ENCODE results near the gene SUB1.

SUB1 gene

GRCh38 chr5:32583582-32584232, 1.6 kb upstream of the SUB1 start:
- H3K27me3 ChIP-seq (replicated peaks; ENCODE audit: control insufficient read depth, insufficient read depth, low read length, poor library complexity, severe bottlenecking) = no peaks in the 10 kb centered on the region
- peaks cover 4% of the 10 kb centered on the region for H3K36me3 ChIP-seq (ENCODE audit: control insufficient read depth, insufficient read depth, low read length)
- peak in 1 of 3 donors; percentile 17 for DNase-seq
- no peaks in the 10 kb centered on the region for H3K9me3 ChIP-seq (ENCODE audit: control insufficient read depth, low read length)
- H3K4me3 ChIP-seq (ENCODE audit: insufficient read depth, low read depth, low read length, poor library complexity, severe bottlenecking) = peak overlapping the region; percentile 48
- peaks cover 27% of the 10 kb centered on the region for H3K4me1 ChIP-seq (ENCODE audit: control insufficient read depth, insufficient read depth, low read length, poor library complexity, severe bottlenecking)
- H3K27ac ChIP-seq (ENCODE audit: insufficient read depth, low read length, poor library complexity, severe bottlenecking) = peak overlapping the region; percentile 33

GRCh38 chr5:32584646-32585045, 711 bp upstream of the SUB1 start:
- Histone ChIP-seq H3K27ac (ENCODE audit: insufficient read depth, low read length, poor library complexity, severe bottlenecking) (no peak overlapping the region), H3K4me3 (ENCODE audit: insufficient read depth, low read depth, low read length, poor library complexity, severe bottlenecking) (peak overlapping the region; percentile 100), H3K9me3 (ENCODE audit: control insufficient read depth, low read length) (no peaks in the 10 kb centered on the region), H3K36me3 (ENCODE audit: control insufficient read depth, insufficient read depth, low read length) (peaks cover 11% of the 10 kb centered on the region), H3K4me1 (ENCODE audit: control insufficient read depth, insufficient read depth, low read length, poor library complexity, severe bottlenecking) (peaks cover 27% of the 10 kb centered on the region), H3K27me3 (replicated peaks; ENCODE audit: control insufficient read depth, insufficient read depth, low read length, poor library complexity, severe bottlenecking) (no peaks in the 10 kb centered on the region)
- DNase-seq = no peak

- no peaks in the 10 kb centered on the region for H3K9me3 ChIP-seq (ENCODE audit: control insufficient read depth, low read length)
- peak overlapping the region; percentile 100 for H3K4me3 ChIP-seq (ENCODE audit: insufficient read depth, low read depth, low read length, poor library complexity, severe bottlenecking)
- H3K27me3 ChIP-seq (replicated peaks; ENCODE audit: control insufficient read depth, insufficient read depth, low read length, poor library complexity, severe bottlenecking) = no peaks in the 10 kb centered on the region
- H3K4me1 ChIP-seq (ENCODE audit: control insufficient read depth, insufficient read depth, low read length, poor library complexity, severe bottlenecking) = peaks cover 27% of the 10 kb centered on the region
- no peak for DNase-seq
- H3K36me3 ChIP-seq (ENCODE audit: control insufficient read depth, insufficient read depth, low read length) = peaks cover 11% of the 10 kb centered on the region
- peak overlapping the region; percentile 100 for H3K27ac ChIP-seq (ENCODE audit: insufficient read depth, low read length, poor library complexity, severe bottlenecking)
Measured at GRCh38 chr5:32585122-32585445, 273 bp upstream of the SUB1 start.

GRCh38 chr5:32586276-32586599, 881 bp downstream of the SUB1 start:
- Histone ChIP-seq H3K36me3 (ENCODE audit: control insufficient read depth, insufficient read depth, low read length) (peaks cover 16% of the 10 kb centered on the region), H3K4me3 (ENCODE audit: insufficient read depth, low read depth, low read length, poor library complexity, severe bottlenecking) (peak overlapping the region; percentile 100)

GRCh38 chr5:32587067-32587551, 1.8 kb downstream of the SUB1 start:
- Histone ChIP-seq H3K4me1 (ENCODE audit: control insufficient read depth, insufficient read depth, low read length, poor library complexity, severe bottlenecking) (peaks cover 27% of the 10 kb centered on the region), H3K4me3 (ENCODE audit: insufficient read depth, low read depth, low read length, poor library complexity, severe bottlenecking) (peak overlapping the region; percentile 100), H3K9me3 (ENCODE audit: control insufficient read depth, low read length) (no peaks in the 10 kb centered on the region), H3K27ac (ENCODE audit: insufficient read depth, low read length, poor library complexity, severe bottlenecking) (peak overlapping the region; percentile 100), H3K27me3 (replicated peaks; ENCODE audit: control insufficient read depth, insufficient read depth, low read length, poor library complexity, severe bottlenecking) (no peaks in the 10 kb centered on the region), H3K36me3 (ENCODE audit: control insufficient read depth, insufficient read depth, low read length) (peaks cover 25% of the 10 kb centered on the region)
- DNase-seq = no peak

More at GRCh38 chr5:32586276-32586599, 881 bp downstream of the SUB1 start:
- Histone ChIP-seq H3K4me1 (ENCODE audit: control insufficient read depth, insufficient read depth, low read length, poor library complexity, severe bottlenecking) (peaks cover 27% of the 10 kb centered on the region), H3K27ac (ENCODE audit: insufficient read depth, low read length, poor library complexity, severe bottlenecking) (peak overlapping the region; percentile 100), H3K27me3 (replicated peaks; ENCODE audit: control insufficient read depth, insufficient read depth, low read length, poor library complexity, severe bottlenecking) (no peaks in the 10 kb centered on the region), H3K9me3 (ENCODE audit: control insufficient read depth, low read length) (no peaks in the 10 kb centered on the region)
- DNase-seq = no peak

- no peak overlapping the region for H3K4me3 ChIP-seq (ENCODE audit: insufficient read depth, low read depth, low read length, poor library complexity, severe bottlenecking)
- H3K27me3 ChIP-seq (replicated peaks; ENCODE audit: control insufficient read depth, insufficient read depth, low read length, poor library complexity, severe bottlenecking) = no peaks in the 10 kb centered on the region
- H3K36me3 ChIP-seq (ENCODE audit: control insufficient read depth, insufficient read depth, low read length) = peaks cover 47% of the 10 kb centered on the region
- no peaks in the 10 kb centered on the region for H3K9me3 ChIP-seq (ENCODE audit: control insufficient read depth, low read length)
- no peak overlapping the region for H3K27ac ChIP-seq (ENCODE audit: insufficient read depth, low read length, poor library complexity, severe bottlenecking)
- no peak for DNase-seq
- H3K4me1 ChIP-seq (ENCODE audit: control insufficient read depth, insufficient read depth, low read length, poor library complexity, severe bottlenecking) = peaks cover 27% of the 10 kb centered on the region
Measured at GRCh38 chr5:32589416-32589815, 4.1 kb downstream of the SUB1 start.

GRCh38 chr5:32589942-32590869, 4.8 kb downstream of the SUB1 start:
- DNase-seq = peak in 1 of 3 donors; percentile 12
- H3K9me3 ChIP-seq (ENCODE audit: control insufficient read depth, low read length) = no peaks in the 10 kb centered on the region
- no peaks in the 10 kb centered on the region for H3K27me3 ChIP-seq (replicated peaks; ENCODE audit: control insufficient read depth, insufficient read depth, low read length, poor library complexity, severe bottlenecking)
- H3K4me1 ChIP-seq (ENCODE audit: control insufficient read depth, insufficient read depth, low read length, poor library complexity, severe bottlenecking) = peaks cover 24% of the 10 kb centered on the region
- no peak overlapping the region for H3K27ac ChIP-seq (ENCODE audit: insufficient read depth, low read length, poor library complexity, severe bottlenecking)
- H3K4me3 ChIP-seq (ENCODE audit: insufficient read depth, low read depth, low read length, poor library complexity, severe bottlenecking) = no peak overlapping the region
- H3K36me3 ChIP-seq (ENCODE audit: control insufficient read depth, insufficient read depth, low read length) = peaks cover 55% of the 10 kb centered on the region

GRCh38 chr5:32595118-32595517, 9.8 kb downstream of the SUB1 start:
- Histone ChIP-seq H3K4me3 (ENCODE audit: insufficient read depth, low read depth, low read length, poor library complexity, severe bottlenecking) (no peak overlapping the region), H3K4me1 (ENCODE audit: control insufficient read depth, insufficient read depth, low read length, poor library complexity, severe bottlenecking) (peaks cover 18% of the 10 kb centered on the region), H3K27ac (ENCODE audit: insufficient read depth, low read length, poor library complexity, severe bottlenecking) (no peak overlapping the region), H3K36me3 (ENCODE audit: control insufficient read depth, insufficient read depth, low read length) (peaks cover 71% of the 10 kb centered on the region), H3K27me3 (replicated peaks; ENCODE audit: control insufficient read depth, insufficient read depth, low read length, poor library complexity, severe bottlenecking) (no peaks in the 10 kb centered on the region), H3K9me3 (ENCODE audit: control insufficient read depth, low read length) (no peaks in the 10 kb centered on the region)
- no peak for DNase-seq

- no peak overlapping the region for H3K4me3 ChIP-seq (ENCODE audit: insufficient read depth, low read depth, low read length, poor library complexity, severe bottlenecking)
Measured at GRCh38 chr5:32597041-32597629, 11.8 kb downstream of the SUB1 start.

More at GRCh38 chr5:32597041-32597629, 11.8 kb downstream of the SUB1 start:
- Histone ChIP-seq H3K36me3 (ENCODE audit: control insufficient read depth, insufficient read depth, low read length) (peaks cover 67% of the 10 kb centered on the region), H3K27ac (ENCODE audit: insufficient read depth, low read length, poor library complexity, severe bottlenecking) (no peak overlapping the region), H3K9me3 (ENCODE audit: control insufficient read depth, low read length) (no peaks in the 10 kb centered on the region), H3K4me1 (ENCODE audit: control insufficient read depth, insufficient read depth, low read length, poor library complexity, severe bottlenecking) (peaks cover 18% of the 10 kb centered on the region), H3K27me3 (replicated peaks; ENCODE audit: control insufficient read depth, insufficient read depth, low read length, poor library complexity, severe bottlenecking) (no peaks in the 10 kb centered on the region)
- DNase-seq = no peak

All from effector memory CD4-positive, alpha-beta T cell (primary cell).